Ishikawa (cell line): ENCODE data around the gene UGT1A8.

Experiments
- EP300 ChIP-seq: IDR thresholded peaks from 2 replicates; pipeline ENCODE4 v1.6.1; 2012; ENCODE audit warnings: borderline replicate concordance
- FOXM1 ChIP-seq: IDR thresholded peaks from 2 replicates; pipeline ENCODE4 v1.6.1; 2012; ENCODE audit warnings: low read depth, borderline replicate concordance
- NFIC ChIP-seq: IDR thresholded peaks from 2 replicates; pipeline ENCODE4 v1.6.1; 2012
- RAD21 ChIP-seq: IDR thresholded peaks from 2 replicates; pipeline ENCODE4 v1.6.1; 2012; ENCODE audit warnings: low read depth
- TCF12 ChIP-seq: IDR thresholded peaks from 2 replicates; pipeline ENCODE4 v1.6.1; 2012; ENCODE audit warnings: low read depth
- YY1 ChIP-seq: IDR thresholded peaks from 2 replicates; pipeline ENCODE4 v1.6.1; 2012; ENCODE audit warnings: low read depth
- ZBTB7A ChIP-seq: IDR thresholded peaks from 2 replicates; pipeline ENCODE4 v1.6.1; 2012; ENCODE audit warnings: low read depth
- TF ChIP-seq, protein P1 (sequence below): IDR thresholded peaks from 2 replicates; pipeline ENCODE4 v1.6.1; 2012
- TF ChIP-seq, protein P2 (sequence below): IDR thresholded peaks from 2 replicates; pipeline ENCODE4 v1.6.1; 2012

- TF ChIP-seq YY1 (no peak), ZBTB7A (no peak), EP300 (no peak), FOXM1 (no peak), NFIC (no peak), RAD21 (no peak), TCF12 (no peak)
- TF ChIP-seq, protein P1, sequence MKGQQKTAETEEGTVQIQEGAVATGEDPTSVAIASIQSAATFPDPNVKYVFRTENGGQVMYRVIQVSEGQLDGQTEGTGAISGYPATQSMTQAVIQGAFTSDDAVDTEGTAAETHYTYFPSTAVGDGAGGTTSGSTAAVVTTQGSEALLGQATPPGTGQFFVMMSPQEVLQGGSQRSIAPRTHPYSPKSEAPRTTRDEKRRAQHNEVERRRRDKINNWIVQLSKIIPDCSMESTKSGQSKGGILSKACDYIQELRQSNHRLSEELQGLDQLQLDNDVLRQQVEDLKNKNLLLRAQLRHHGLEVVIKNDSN, result no peak
- TF ChIP-seq, protein P2, sequence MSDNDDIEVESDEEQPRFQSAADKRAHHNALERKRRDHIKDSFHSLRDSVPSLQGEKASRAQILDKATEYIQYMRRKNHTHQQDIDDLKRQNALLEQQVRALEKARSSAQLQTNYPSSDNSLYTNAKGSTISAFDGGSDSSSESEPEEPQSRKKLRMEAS, result no peak
Measured at GRCh38 chr2:233693963-233694362, 76.5 kb downstream of the UGT1A8 start.
